HepG2 (cell line): ENCODE data around the gene AUH. TPM values are rescaled to one million over a fixed set of nuclear protein-coding genes. Genes with fewer than 3 reads are reported as not detected.

Experiments
- BATF2 ChIP-seq: sonication (generic); formaldehyde crosslinking; IDR thresholded peaks from 2 replicates; pipeline ENCODE4 v1.8.0; 2022; ENCODE audit warnings: mild to moderate bottlenecking, missing genetic modification reagents, moderate library complexity
- CHD4 ChIP-seq: fragments of 200-600 bp; sonication (generic); IDR thresholded peaks from 2 replicates; pipeline ENCODE4 v1.7.0; 2017; ENCODE audit warnings: mild to moderate bottlenecking, low read length, borderline replicate concordance
- GATAD2A ChIP-seq: IDR thresholded peaks from 2 replicates; pipeline ENCODE4 v1.6.1; 2016
- IRX3 ChIP-seq: sonication (generic); formaldehyde crosslinking; IDR thresholded peaks from 2 replicates; pipeline ENCODE4 v1.8.1; 2023; ENCODE audit warnings: mild to moderate bottlenecking, low read depth, missing genetic modification reagents, borderline replicate concordance
- KAT7 ChIP-seq: IDR thresholded peaks from 2 replicates; pipeline ENCODE4 v1.6.1; 2018; ENCODE audit warnings: borderline replicate concordance, missing compliant biosample characterization
- KDM5A ChIP-seq: fragments of 200-600 bp; sonication (generic); IDR thresholded peaks from 2 replicates; pipeline ENCODE4 v1.7.0; 2018; ENCODE audit warnings: antibody characterized with exemption, mild to moderate bottlenecking, low read length, borderline replicate concordance
- KLF11 ChIP-seq: IDR thresholded peaks from 2 replicates; pipeline ENCODE4 v1.6.1; 2016; ENCODE audit warnings: missing compliant biosample characterization
- MXD1 ChIP-seq: sonication (generic); formaldehyde crosslinking; IDR thresholded peaks from 2 replicates; pipeline ENCODE4 v1.4.0; 2020; ENCODE audit warnings: mild to moderate bottlenecking, missing genetic modification reagents
- NFRKB ChIP-seq: fragments of 450-650 bp; IDR thresholded peaks from 2 replicates; pipeline ENCODE4 v1.6.1; 2017
- PAWR ChIP-seq: sonication (generic); formaldehyde crosslinking; IDR thresholded peaks from 2 replicates; pipeline ENCODE4 v1.4.0; 2020; ENCODE audit warnings: missing genetic modification reagents, mild to moderate bottlenecking, borderline replicate concordance
- PBX3 ChIP-seq: sonication (generic); formaldehyde crosslinking; IDR thresholded peaks from 2 replicates; pipeline ENCODE4 v1.8.1; 2023; ENCODE audit warnings: missing genetic modification reagents, inconsistent platforms, borderline replicate concordance
- RBFOX2 ChIP-seq: fragments of 200-400 bp; formaldehyde crosslinking; IDR thresholded peaks from 2 replicates; pipeline ENCODE4 v1.6.1; 2017; ENCODE audit warnings: low read depth, mild to moderate bottlenecking, low read length
- RFXANK ChIP-seq: IDR thresholded peaks from 2 replicates; pipeline ENCODE4 v1.6.1; 2016
- SPEN ChIP-seq: sonication (generic); formaldehyde crosslinking; IDR thresholded peaks from 2 replicates; pipeline ENCODE4 v1.5.1; 2020; ENCODE audit warnings: low read depth, mild to moderate bottlenecking, missing genetic modification reagents
- SYNCRIP ChIP-seq: fragments of 200-400 bp; formaldehyde crosslinking; IDR thresholded peaks from 2 replicates; pipeline ENCODE4 v1.6.1; 2018; ENCODE audit warnings: mild to moderate bottlenecking, low read depth, low read length; ENCODE audit not compliant: insufficient read depth
- ZBTB20 ChIP-seq: sonication (generic); formaldehyde crosslinking; IDR thresholded peaks from 2 replicates; pipeline ENCODE4 v1.8.1; 2023; ENCODE audit warnings: missing genetic modification reagents, low read depth, mild to moderate bottlenecking, borderline replicate concordance
- ZNF180 ChIP-seq: sonication (generic); formaldehyde crosslinking; IDR thresholded peaks from 2 replicates; pipeline ENCODE4 v1.4.0; 2020; ENCODE audit warnings: low read depth, missing genetic modification reagents, borderline replicate concordance
- ZNF296 ChIP-seq: sonication (generic); formaldehyde crosslinking; conservative IDR thresholded peaks from 2 replicates; pipeline ENCODE4 v1.5.0; 2020; ENCODE audit warnings: mild to moderate bottlenecking, missing genetic modification reagents
- ZNF558 ChIP-seq: sonication (generic); formaldehyde crosslinking; IDR thresholded peaks from 2 replicates; pipeline ENCODE4 v1.9.0; 2022; ENCODE audit warnings: mild to moderate bottlenecking, missing genetic modification reagents, borderline replicate concordance
- ZNF598 ChIP-seq: sonication (generic); formaldehyde crosslinking; IDR thresholded peaks from 2 replicates; pipeline ENCODE4 v1.5.1; 2020; ENCODE audit warnings: mild to moderate bottlenecking, missing genetic modification reagents, borderline replicate concordance
- polyA plus RNA-seq, 8 experiments: library from polyadenylated mRNA; depleted of rRNA in 3 of 8; stranded (reverse) in 7 of 8; unstranded in 1 of 8; fragments of >200 nt; fragmentation: Illumina TruSeq in 4 of 8; extraction: Trizol in 4 of 8; gene quantifications; 2 replicates each; pipeline versions ENCODE4 v1.2.1 to v1.2.3, GENCODE V29; 2011 to 2016; ENCODE audit warnings: low read depth in 4 of 8, missing spikeins in 1 of 8, mixed read lengths in 1 of 8; ENCODE audit not compliant: insufficient read depth in 1 of 8
- total RNA-seq, 5 experiments: library from RNA; depleted of rRNA; stranded (reverse); fragments of >200 nt; fragmentation: Illumina TruSeq; extraction: Trizol; gene quantifications; 2 replicates each; pipeline ENCODE4 v1.2.3, GENCODE V29; 2016; ENCODE audit warnings: low read depth in 1 of 5
- TF ChIP-seq, protein P1 (sequence below): sonication (generic); formaldehyde crosslinking; IDR thresholded peaks from 2 replicates; pipeline ENCODE4 v1.5.0; 2020; ENCODE audit warnings: mild to moderate bottlenecking, missing genetic modification reagents, moderate library complexity
- TF ChIP-seq, protein P2 (sequence below): IDR thresholded peaks from 2 replicates; pipeline ENCODE4 v1.6.1; 2012; ENCODE audit warnings: inconsistent platforms
- TF ChIP-seq, protein P3 (sequence below): sonication (generic); formaldehyde crosslinking; IDR thresholded peaks from 2 replicates; pipeline ENCODE4 v1.4.0; 2020; ENCODE audit warnings: missing genetic modification reagents
- TF ChIP-seq, protein P4 (sequence below): sonication (generic); formaldehyde crosslinking; IDR thresholded peaks from 2 replicates; pipeline ENCODE4 v1.4.0; 2020; ENCODE audit warnings: missing genetic modification reagents

AUH gene
- total and polyA plus RNA-seq, 2 of the 13 experiments (the other 11 are each of a cell fraction or from before 2014, with no cell fraction given), result 25.8 to 31.9 TPM

DNA sequence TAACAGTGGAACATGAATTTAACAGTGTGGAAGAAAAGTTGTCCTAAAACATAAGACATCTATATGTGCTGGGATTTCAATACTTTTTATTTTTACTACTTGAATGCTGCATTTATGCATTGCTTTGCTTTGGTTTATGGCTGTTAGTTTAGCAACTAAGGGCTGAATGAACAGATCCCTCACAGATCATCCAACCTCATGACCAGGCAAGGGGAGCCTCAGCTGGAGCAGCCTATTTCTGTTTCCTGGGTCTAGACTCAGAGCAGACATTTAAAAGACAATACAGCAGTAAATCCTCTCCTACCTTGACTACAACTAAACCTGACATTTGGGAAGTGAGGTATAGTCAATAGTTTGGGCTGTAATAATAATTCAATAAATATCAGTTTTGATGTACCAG lies 163.3 kb downstream of the AUH start (continued):
- TF ChIP-seq ZNF558 (CRISPR knock-in tag) (no peak), KLF11 (CRISPR knock-in tag) (no peak), KAT7 (CRISPR knock-in tag) (0 out of 2 replicates have a peak, but pooled peaks have one; percentile 43), RBFOX2 (0 out of 2 replicates have a peak, but pooled peaks have one; percentile 4), KDM5A (no peak), GATAD2A (peak; percentile 13; the same call in 1 of the 2 replicates), ZNF598 (no peak), SPEN (CRISPR knock-in tag) (no peak), ZBTB20 (CRISPR knock-in tag) (no peak), RFXANK (CRISPR knock-in tag) (no peak), MXD1 (no peak), CHD4 (no peak), SYNCRIP (no peak), IRX3 (no peak), NFRKB (no peak), ZNF180 (no peak), BATF2 (CRISPR knock-in tag) (no peak), ZNF296 (CRISPR knock-in tag) (no peak), PAWR (CRISPR knock-in tag) (no peak), PBX3 (CRISPR knock-in tag) (no peak)
- TF ChIP-seq, protein P1, sequence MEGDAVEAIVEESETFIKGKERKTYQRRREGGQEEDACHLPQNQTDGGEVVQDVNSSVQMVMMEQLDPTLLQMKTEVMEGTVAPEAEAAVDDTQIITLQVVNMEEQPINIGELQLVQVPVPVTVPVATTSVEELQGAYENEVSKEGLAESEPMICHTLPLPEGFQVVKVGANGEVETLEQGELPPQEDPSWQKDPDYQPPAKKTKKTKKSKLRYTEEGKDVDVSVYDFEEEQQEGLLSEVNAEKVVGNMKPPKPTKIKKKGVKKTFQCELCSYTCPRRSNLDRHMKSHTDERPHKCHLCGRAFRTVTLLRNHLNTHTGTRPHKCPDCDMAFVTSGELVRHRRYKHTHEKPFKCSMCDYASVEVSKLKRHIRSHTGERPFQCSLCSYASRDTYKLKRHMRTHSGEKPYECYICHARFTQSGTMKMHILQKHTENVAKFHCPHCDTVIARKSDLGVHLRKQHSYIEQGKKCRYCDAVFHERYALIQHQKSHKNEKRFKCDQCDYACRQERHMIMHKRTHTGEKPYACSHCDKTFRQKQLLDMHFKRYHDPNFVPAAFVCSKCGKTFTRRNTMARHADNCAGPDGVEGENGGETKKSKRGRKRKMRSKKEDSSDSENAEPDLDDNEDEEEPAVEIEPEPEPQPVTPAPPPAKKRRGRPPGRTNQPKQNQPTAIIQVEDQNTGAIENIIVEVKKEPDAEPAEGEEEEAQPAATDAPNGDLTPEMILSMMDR (CRISPR knock-in tag), result no peak
- TF ChIP-seq, protein P2, sequence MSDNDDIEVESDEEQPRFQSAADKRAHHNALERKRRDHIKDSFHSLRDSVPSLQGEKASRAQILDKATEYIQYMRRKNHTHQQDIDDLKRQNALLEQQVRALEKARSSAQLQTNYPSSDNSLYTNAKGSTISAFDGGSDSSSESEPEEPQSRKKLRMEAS, result no peak
- TF ChIP-seq, protein P3, sequence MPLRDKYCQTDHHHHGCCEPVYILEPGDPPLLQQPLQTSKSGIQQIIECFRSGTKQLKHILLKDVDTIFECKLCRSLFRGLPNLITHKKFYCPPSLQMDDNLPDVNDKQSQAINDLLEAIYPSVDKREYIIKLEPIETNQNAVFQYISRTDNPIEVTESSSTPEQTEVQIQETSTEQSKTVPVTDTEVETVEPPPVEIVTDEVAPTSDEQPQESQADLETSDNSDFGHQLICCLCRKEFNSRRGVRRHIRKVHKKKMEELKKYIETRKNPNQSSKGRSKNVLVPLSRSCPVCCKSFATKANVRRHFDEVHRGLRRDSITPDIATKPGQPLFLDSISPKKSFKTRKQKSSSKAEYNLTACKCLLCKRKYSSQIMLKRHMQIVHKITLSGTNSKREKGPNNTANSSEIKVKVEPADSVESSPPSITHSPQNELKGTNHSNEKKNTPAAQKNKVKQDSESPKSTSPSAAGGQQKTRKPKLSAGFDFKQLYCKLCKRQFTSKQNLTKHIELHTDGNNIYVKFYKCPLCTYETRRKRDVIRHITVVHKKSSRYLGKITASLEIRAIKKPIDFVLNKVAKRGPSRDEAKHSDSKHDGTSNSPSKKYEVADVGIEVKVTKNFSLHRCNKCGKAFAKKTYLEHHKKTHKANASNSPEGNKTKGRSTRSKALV (CRISPR knock-in tag), result no peak
- TF ChIP-seq, protein P4, sequence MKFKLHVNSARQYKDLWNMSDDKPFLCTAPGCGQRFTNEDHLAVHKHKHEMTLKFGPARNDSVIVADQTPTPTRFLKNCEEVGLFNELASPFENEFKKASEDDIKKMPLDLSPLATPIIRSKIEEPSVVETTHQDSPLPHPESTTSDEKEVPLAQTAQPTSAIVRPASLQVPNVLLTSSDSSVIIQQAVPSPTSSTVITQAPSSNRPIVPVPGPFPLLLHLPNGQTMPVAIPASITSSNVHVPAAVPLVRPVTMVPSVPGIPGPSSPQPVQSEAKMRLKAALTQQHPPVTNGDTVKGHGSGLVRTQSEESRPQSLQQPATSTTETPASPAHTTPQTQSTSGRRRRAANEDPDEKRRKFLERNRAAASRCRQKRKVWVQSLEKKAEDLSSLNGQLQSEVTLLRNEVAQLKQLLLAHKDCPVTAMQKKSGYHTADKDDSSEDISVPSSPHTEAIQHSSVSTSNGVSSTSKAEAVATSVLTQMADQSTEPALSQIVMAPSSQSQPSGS (CRISPR knock-in tag), result no peak
